CD4-positive, alpha-beta T cell treated with Interleukin-4 for 4 hours (primary cell): ENCODE data around the gene CFAP100.

Source experiments
- DNase-seq: peaks from one replicate; pipeline ENCODE4 v3.0.0-alpha.2; 2020

CFAP100 gene

DNA sequence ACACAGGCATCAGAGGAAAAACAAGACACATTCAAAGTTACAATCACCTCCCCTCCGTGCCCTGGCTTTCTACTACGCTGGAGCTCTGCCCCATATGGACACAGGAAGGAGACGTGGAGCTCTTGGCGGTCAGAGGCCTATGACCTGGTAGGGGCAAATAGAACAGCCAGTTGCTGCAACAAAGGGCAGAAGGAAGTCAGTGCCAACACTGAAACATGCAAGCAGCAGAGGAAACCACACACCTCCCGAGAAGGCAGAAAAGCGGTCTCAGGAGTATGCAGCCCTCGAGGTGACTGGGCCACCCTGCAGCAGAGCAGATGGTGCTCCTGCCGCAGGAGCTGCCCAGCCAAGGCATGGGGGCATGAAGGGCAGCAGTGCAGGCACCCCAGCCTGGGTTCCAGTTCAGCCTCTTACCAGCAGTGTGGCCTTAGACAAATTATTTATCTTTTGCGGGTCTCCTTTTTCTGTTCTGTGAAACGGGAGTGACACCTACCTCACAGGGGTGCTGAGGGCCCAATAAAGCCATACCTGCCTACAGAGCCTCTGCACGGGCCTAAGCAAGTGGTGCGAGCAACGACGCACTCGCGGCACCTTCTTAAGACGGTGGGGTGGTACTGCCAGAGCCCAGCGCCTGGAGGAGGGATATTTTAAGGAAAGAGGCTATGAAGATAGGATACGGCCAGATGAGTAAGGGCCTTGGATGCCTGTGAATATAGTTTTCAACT lies 72.3 kb downstream of the CFAP100 start:
- DNase-seq, result no peak

DNA sequence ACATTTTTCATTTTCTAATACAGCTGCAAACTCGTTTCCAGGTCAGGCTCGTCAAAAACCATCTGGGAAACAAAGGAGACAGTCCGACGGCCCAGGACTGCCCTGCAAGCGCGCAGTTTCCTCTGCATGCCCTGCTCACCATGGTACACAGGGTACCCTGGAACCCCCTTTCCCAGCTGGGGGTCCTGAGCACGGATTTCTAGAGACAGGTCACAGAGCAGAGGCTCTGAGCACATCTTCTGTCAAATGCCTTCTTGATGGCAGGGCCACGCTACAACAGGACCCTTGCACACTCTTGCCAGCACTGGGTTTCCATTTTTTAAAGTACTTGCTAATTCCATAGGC lies 72.9 kb downstream of the CFAP100 start:
- DNase-seq, result no peak

- DNase-seq, result no peak
Observed at GRCh38 chr3:126468028-126468891, 73.6 kb downstream of the CFAP100 start.

DNA sequence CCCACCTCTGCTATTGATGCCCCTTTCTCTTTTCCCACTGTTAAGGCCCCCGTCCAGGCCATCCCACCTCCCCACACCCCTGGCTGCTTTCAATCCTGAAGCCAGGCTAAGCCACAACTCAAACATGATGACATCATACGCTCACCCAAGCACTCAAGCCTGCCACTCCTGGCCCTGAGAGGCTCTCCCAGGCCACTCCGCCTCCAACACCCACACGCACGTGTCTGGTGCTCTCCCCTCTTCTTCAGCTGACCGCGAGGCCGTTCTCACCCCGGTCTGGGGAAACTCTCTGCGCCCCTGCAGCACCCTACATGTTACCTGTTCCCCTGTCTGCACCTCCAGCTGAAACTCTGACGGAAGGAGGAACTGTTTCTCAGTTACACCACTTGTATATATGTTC lies 74.8 kb downstream of the CFAP100 start:
- DNase-seq, result no peak

- peak; percentile 32 for DNase-seq
Observed at GRCh38 chr3:126472277-126473006, 77.7 kb downstream of the CFAP100 start.

DNA sequence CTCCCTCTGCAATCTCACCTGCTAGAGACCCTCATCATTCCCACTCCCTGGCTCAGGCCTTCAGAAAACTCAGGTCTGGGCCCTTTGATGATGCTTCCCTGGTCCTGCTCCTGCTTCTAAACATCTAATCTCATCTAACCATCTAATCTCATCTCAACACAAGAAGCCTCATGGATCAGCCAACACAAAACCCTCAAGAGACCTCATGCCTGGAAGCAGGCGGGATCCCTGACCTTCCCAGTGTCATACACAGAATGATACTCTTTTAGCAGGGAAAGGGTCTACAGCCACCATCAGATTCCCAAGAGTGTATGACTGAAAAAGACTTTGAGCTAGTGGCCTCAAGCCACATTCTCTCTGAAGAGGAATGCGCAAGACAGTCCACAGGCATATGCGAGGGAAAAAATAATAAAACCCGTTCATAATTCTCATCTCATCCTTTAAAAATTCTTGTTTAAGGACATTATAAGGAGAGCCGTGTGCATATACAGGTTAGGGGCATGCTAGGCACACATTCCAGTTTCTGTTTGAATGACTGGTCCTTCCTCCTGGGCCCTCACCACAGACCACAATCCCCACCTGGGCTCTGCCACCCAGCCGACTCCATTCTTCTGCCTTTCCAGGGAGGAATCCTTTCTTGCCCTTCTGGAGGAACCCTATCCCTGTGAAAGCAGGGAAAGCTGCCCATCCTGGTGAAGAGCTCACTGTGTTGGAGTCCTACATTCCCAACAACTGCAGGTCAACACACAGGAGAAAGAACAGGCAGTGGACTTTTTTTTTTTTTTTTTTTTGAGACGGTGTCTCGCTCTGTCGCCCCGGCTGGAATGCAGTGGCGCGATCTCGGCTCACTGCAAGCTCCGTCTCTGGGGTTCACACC lies 78.8 kb downstream of the CFAP100 start:
- DNase-seq, result no peak

DNA sequence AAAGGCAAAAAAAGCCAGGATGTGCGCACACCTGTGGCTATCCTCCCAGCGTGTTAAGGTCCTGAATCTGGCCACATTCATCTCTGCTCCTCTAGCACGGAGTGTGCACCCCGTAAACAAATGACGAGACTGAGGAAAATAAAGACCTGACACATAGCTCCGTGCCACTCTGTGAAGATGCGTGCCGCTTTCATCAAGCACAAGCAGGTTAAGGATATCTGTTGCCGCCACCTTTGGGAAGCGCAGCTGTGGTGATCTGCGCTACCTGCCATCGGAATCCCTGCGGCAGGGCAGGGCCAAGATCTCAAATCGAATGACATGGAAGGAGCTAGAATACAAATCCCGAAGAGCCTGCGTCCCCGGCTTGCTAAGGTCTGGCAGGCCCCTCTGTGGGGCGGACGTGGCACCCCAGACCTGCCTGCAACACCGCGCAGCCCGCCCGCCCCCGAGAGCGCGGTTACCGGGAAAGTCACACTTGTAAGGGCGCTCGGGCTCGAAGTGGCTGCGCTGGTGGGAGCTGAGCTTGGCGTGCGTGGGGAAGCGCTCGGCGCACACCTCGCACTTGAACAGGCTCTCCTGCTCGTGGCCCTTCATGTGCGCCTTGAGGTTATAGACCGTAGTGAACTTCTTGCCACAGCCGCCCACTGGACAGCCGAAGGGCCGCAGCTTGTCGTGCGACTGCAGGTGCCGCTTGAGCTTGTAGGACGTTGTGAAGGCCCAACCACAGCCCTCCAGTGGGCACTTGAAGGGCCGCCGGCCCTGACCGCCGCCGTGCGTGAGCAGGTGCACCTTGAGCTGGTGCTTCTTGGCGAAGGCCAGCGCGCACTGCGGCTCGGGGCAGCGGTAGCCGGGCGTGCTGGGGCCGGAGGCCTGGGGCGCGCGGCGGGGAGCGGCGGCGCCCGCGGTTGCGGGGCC lies 80.0 kb downstream of the CFAP100 start:
- peak; percentile 6 for DNase-seq

- peak; percentile 93 for DNase-seq
Observed at GRCh38 chr3:126475413-126476114, 80.9 kb downstream of the CFAP100 start, which contains the start of gene ZXDC. Gene ZXDC, minus strand, starts transcription at chr3:126475891. Its CDS starts 26 bp downstream, at chr3:126475865.

DNA sequence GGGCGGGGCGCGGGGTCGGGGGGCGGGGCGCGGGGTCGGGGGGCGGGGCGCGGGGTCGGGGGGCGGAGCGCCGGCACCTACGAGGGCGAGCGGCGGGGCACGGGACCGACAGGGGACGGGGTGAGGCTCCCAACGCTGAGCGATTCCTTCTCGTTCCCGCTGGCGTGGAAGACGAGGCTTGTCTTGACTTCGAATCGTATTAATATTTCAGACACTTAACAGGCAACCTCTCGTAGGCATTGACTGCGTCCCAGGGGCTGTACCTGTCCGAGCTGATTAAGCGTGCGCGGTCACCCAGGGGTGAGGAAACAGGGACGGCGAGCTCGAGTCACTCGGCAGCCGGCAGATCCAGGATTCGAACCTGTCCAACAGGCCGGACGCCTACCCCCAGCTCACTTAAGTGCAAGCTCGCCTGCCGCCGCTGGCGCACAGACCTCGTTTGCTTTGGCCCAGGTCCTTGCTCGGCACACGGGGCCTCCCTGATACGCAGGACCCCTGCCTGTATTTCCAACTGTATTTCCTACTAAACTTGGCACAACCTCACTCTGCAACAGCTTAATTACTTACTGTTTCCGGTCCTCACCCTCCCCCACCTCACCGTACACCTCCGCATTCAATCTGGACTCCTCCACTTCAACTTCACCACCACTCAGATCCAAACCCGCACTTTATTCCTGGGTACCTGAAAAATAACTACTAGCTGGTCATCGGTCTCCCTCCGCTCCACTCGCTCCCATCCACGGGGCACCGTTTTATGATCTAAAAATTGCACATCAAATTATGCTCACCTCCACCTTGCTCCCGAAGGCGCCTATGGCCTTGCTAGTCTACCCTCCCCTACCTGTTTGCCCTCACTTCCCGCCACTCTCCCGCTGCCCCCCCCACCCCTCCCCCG lies 81.7 kb downstream of the CFAP100 start:
- DNase-seq, result no peak

DNA sequence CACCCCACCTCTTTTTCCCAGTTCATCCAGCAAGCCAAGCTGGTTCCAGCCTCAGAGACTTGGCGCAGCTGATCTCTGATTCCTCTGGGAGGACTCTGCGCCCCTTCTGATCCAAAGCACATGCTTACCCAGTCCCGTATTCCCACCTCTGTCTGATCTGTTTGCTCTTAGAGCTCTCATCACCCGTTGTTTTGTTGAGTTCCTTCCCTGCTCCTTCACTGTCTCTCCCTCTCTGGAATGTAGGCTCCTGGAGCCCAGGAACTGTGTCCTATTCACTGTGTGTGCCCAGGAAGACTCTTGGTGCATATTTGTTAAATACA lies 82.3 kb downstream of the CFAP100 start:
- no peak for DNase-seq

GRCh38 chr3:126478581-126479310 lies 84.0 kb downstream of the CFAP100 start:
- DNase-seq, result no peak

- no peak for DNase-seq
Observed at GRCh38 chr3:126479642-126480041, 84.9 kb downstream of the CFAP100 start.

- DNase-seq, result no peak
Observed at GRCh38 chr3:126480206-126480605, 85.5 kb downstream of the CFAP100 start.

DNA sequence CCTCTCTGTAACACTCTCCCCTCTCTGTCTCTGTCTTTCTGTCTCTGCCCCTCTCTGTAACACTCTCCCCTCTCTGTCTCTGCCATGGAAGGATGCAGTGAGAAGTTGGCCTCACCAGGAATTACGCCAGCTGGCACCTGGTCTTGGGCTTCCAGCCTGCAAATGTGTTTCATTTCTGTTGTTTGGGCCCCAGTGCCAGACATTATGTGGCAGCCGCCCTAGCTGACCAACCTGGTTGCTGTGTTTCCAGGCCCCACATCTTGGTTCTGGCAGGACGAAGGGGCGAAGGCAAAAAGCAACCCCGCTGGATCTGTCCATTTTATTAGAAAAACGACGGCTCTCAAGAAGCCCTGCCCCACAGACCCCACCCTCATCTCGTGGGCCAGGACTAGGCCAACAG lies 86.2 kb downstream of the CFAP100 start:
- no peak for DNase-seq

GRCh38 chr3:126481808-126482502 lies 87.2 kb downstream of the CFAP100 start:
- DNase-seq, result no peak

DNA sequence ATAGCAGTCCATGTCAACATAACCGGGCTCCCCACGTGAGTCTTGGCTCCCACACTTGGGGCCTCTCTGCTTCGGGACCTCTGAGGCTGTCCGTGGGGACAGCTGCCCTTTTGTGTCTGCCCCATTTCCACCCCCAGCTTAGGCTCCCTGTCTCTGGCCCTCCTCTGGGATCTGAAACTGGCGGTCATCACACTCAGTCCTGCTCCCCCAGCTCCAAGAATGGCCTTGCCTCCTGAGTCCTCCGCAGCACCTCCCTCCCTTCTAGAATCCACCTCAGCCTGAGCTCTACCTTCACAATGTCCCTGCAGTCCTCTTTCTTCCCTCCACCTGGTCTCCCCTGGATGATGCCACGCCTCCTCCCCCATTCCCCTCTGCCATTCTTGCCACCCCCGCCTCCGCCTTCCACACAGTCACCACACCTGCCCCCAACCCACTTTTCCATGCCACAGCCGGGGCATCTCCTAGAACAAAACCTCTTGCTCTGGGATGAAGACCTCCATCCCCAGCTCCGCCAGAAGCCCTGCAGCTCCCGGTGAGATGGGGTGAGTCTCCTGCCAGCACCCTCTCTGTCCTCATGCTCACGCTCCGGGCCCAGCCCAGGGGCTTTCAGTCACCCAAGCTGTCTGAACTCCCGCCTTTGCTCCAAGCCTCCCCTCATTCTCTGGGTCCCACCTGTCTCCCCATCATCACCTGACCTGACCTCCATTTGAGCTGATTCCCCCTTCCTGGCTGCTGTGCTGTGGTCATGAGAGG lies 88.0 kb downstream of the CFAP100 start:
- no peak for DNase-seq

GRCh38 chr3:126483321-126483761 lies 88.6 kb downstream of the CFAP100 start:
- no peak for DNase-seq

- no peak for DNase-seq
Observed at GRCh38 chr3:126484148-126484547, 89.4 kb downstream of the CFAP100 start.
